ENCODE data around the gene TUBB2A.

TUBB2A gene

GRCh38 chr6:3122823-3123182 lies 34.5 kb downstream of the TUBB2A start:
- no peak for DNase-seq (ENCODE audit: low read depth in 2 of 2)

- DNase-seq (ENCODE audit: low read depth in 2 of 2): no peak
Observed at GRCh38 chr6:3120765-3121089, 36.6 kb downstream of the TUBB2A start.

- DNase-seq (ENCODE audit: low read depth in 2 of 2): no peak
Observed at GRCh38 chr6:3119040-3119723, 38.2 kb downstream of the TUBB2A start.

GRCh38 chr6:3118353-3119039 lies 38.8 kb downstream of the TUBB2A start, which contains the start of gene BPHL:
Gene BPHL (plus strand): TSS chr6:3118711. CDS start chr6:3118741, 30 bp downstream.
- peak; percentile 98 to 99 for DNase-seq (ENCODE audit: low read depth in 2 of 2)

- no peak for DNase-seq (ENCODE audit: low read depth in 2 of 2)
Observed at GRCh38 chr6:3117912-3118352, 39.4 kb downstream of the TUBB2A start.

GRCh38 chr6:3114377-3114776 lies 43.0 kb downstream of the TUBB2A start:
- no peak for DNase-seq (ENCODE audit: low read depth in 2 of 2)

GRCh38 chr6:3109761-3110160 lies 47.6 kb downstream of the TUBB2A start:
- no peak for DNase-seq (ENCODE audit: low read depth in 2 of 2)

- DNase-seq (ENCODE audit: low read depth in 2 of 2): no peak
Observed at GRCh38 chr6:3108746-3109414, 48.5 kb downstream of the TUBB2A start.

Data from stimulated activated CD4-positive, alpha-beta T cell treated with anti-CD3 and anti-CD28 coated beads, Interleukin-15, amount 100 ng/mL, for 48 hours (primary cell).